GM23338 (cell line): ENCODE results near the gene DDIAS. TPM values are rescaled to one million over a fixed set of nuclear protein-coding genes. Genes with fewer than 3 reads are reported as not detected.

Experiments used
- ATAC-seq: fragments of 200-7000 bp; cut with Tn5 transposase; 3 replicates; pipeline ENCODE4 v1.9.1; 2020
- DNase-seq: peaks from one replicate; pipeline ENCODE4 v3.0.0-alpha.2; 2015; ENCODE audit warnings: low spot score
- H2AFZ ChIP-seq: fragments of 200-600 bp; sonication (generic); 2 replicates; pipeline ENCODE4 v1.8.0; 2016; ENCODE audit warnings: antibody characterized with exemption, mild to moderate bottlenecking, moderate library complexity
- H3F3A ChIP-seq: fragments of 200-600 bp; sonication (generic); replicated peaks from 2 replicates; pipeline ENCODE4 v1.8.0; 2017; ENCODE audit warnings: antibody characterized with exemption, mixed run types, low read depth
- H3K27ac ChIP-seq: fragments of 200-600 bp; sonication (generic); 2 replicates; pipeline ENCODE4 v1.6.1; 2016; ENCODE audit warnings: low read depth
- H3K27me3 ChIP-seq: fragments of 200-600 bp; sonication (generic); 2 replicates; pipeline ENCODE4 v1.8.0; 2016; ENCODE audit warnings: mild to moderate bottlenecking, mixed run types, moderate library complexity; ENCODE audit not compliant: insufficient read depth
- H3K36me3 ChIP-seq: fragments of 200-600 bp; sonication (generic); 2 replicates; pipeline ENCODE4 v1.8.0; 2016; ENCODE audit warnings: mild to moderate bottlenecking; ENCODE audit not compliant: insufficient read depth
- H3K4me1 ChIP-seq: fragments of 200-600 bp; sonication (generic); 2 replicates; pipeline ENCODE4 v1.8.0; 2016; ENCODE audit warnings: mild to moderate bottlenecking, moderate library complexity; ENCODE audit not compliant: insufficient read depth
- H3K4me2 ChIP-seq: fragments of 200-600 bp; sonication (generic); 2 replicates; pipeline ENCODE4 v1.7.1; 2017; ENCODE audit warnings: mixed run types
- H3K4me3 ChIP-seq: fragments of 200-600 bp; sonication (generic); 2 replicates; pipeline ENCODE4 v1.6.1; 2016; ENCODE audit warnings: mixed run types
- H3K79me2 ChIP-seq: fragments of 200-600 bp; sonication (generic); replicated peaks from 2 replicates; pipeline ENCODE4 v1.8.0; 2017; ENCODE audit warnings: mild to moderate bottlenecking; ENCODE audit not compliant: insufficient read depth
- H3K9me2 ChIP-seq: fragments of 200-600 bp; sonication (generic); 2 replicates; pipeline ENCODE4 v1.8.0; 2017; ENCODE audit not compliant: insufficient read depth
- H4K20me1 ChIP-seq: fragments of 200-600 bp; sonication (generic); replicated peaks from 2 replicates; pipeline ENCODE4 v1.8.0; 2017; ENCODE audit warnings: mild to moderate bottlenecking; ENCODE audit not compliant: insufficient read depth
- H3K27ac Mint-ChIP-seq: 2 replicates; pipeline ENCODE4 v1.8.0; 2020; ENCODE audit warnings: inconsistent platforms, mild to moderate bottlenecking, moderate library complexity, mixed read lengths
- H3K27me3 Mint-ChIP-seq: 3 replicates; pipeline ENCODE4 v1.8.0; 2022; ENCODE audit warnings: low read depth, mild to moderate bottlenecking, moderate library complexity, mixed read lengths, inconsistent platforms; ENCODE audit not compliant: insufficient read depth, poor library complexity
- H3K36me3 Mint-ChIP-seq: 3 replicates; pipeline ENCODE4 v1.8.0; 2021; ENCODE audit warnings: low read depth, mild to moderate bottlenecking, inconsistent platforms, moderate library complexity, mixed read lengths
- H3K4me1 Mint-ChIP-seq: 3 replicates; pipeline ENCODE4 v1.8.0; 2020; ENCODE audit warnings: mild to moderate bottlenecking, inconsistent platforms, mixed read lengths
- H3K4me3 Mint-ChIP-seq: 3 replicates; pipeline ENCODE4 v1.8.0; 2021; ENCODE audit warnings: moderate library complexity, mild to moderate bottlenecking, inconsistent platforms, mixed read lengths
- H3K9me3 Mint-ChIP-seq: 3 replicates; pipeline ENCODE4 v1.8.0; 2020; ENCODE audit warnings: moderate library complexity, mild to moderate bottlenecking, inconsistent platforms, mixed read lengths
- CREB1 ChIP-seq: fragments of 250-450 bp; sonication (Bioruptor Pico); IDR thresholded peaks from 2 replicates; pipeline ENCODE4 v1.5.0; 2020; ENCODE audit warnings: low read depth, mild to moderate bottlenecking, moderate library complexity
- CTCF ChIP-seq, 2 experiments: fragments of 200-600 bp in 1 of 2; sonication (generic) in 1 of 2; conservative IDR thresholded peaks; 2 replicates each; pipeline versions ENCODE4 v1.5.1 to v1.6.1; 2016 to 2017; ENCODE audit warnings: antibody characterized with exemption in 2 of 2, low read depth in 2 of 2, mild to moderate bottlenecking in 2 of 2, moderate library complexity in 1 of 2
- ETS1 ChIP-seq: IDR thresholded peaks from 2 replicates; pipeline ENCODE4 v1.6.1; 2016; ENCODE audit warnings: antibody characterized with exemption
- EZH2 ChIP-seq: fragments of 200-600 bp; sonication (generic); IDR thresholded peaks from one replicate; pipeline ENCODE4 v1.8.0; 2017; ENCODE audit warnings: antibody characterized with exemption, mild to moderate bottlenecking, low read depth; ENCODE audit not compliant: unreplicated experiment
- EZH2phosphoT487 ChIP-seq: fragments of 200-600 bp; sonication (generic); IDR thresholded peaks from one replicate; pipeline ENCODE4 v1.8.1; 2018; ENCODE audit warnings: antibody characterized with exemption; ENCODE audit not compliant: unreplicated experiment
- JUNB ChIP-seq: IDR thresholded peaks from one replicate; pipeline ENCODE4 v1.6.1; 2016; ENCODE audit warnings: antibody characterized with exemption; ENCODE audit not compliant: unreplicated experiment
- NANOG ChIP-seq: IDR thresholded peaks from 2 replicates; pipeline ENCODE4 v1.6.1; 2016; ENCODE audit warnings: antibody characterized with exemption, borderline replicate concordance
- POLR2AphosphoS5 ChIP-seq: IDR thresholded peaks from 2 replicates; pipeline ENCODE4 v1.6.1; 2016; ENCODE audit warnings: antibody characterized with exemption, low read depth
- STAT1 ChIP-seq: IDR thresholded peaks from one replicate; pipeline ENCODE4 v1.6.1; 2016; ENCODE audit warnings: antibody characterized with exemption; ENCODE audit not compliant: unreplicated experiment
- ZNF114 ChIP-seq: fragments of 250-450 bp; sonication (Bioruptor Pico); IDR thresholded peaks from 2 replicates; pipeline ENCODE4 v1.5.0; 2020; ENCODE audit warnings: mild to moderate bottlenecking, moderate library complexity
- ZNF331 ChIP-seq: fragments of 250-450 bp; sonication (Bioruptor Pico); IDR thresholded peaks from 2 replicates; pipeline ENCODE4 v1.5.0; 2020; ENCODE audit warnings: low read depth, mild to moderate bottlenecking, moderate library complexity
- ZNF462 ChIP-seq: fragments of 250-450 bp; sonication (Bioruptor Pico); IDR thresholded peaks from 2 replicates; pipeline ENCODE4 v1.5.0; 2020; ENCODE audit warnings: mild to moderate bottlenecking, moderate library complexity
- polyA plus RNA-seq: library from polyadenylated mRNA; unstranded; fragments of >200 nt; fragmentation: Nextera tagmentation; extraction: Ambion mirVana; gene quantifications from 2 replicates; pipeline ENCODE4 v1.2.1, GENCODE V29; 2016
- total RNA-seq: library from RNA; depleted of rRNA; stranded (reverse); fragments of >200 nt; shearing (Covaris generic); gene quantifications from 2 replicates; pipeline ENCODE4 v1.2.3, GENCODE V29; 2014
- TF ChIP-seq, protein P1 (sequence below): IDR thresholded peaks from one replicate; pipeline ENCODE4 v1.6.1; 2018; ENCODE audit warnings: antibody characterized with exemption; ENCODE audit not compliant: unreplicated experiment

The DDIAS gene
- total and polyA plus RNA-seq, 2 experiments from 2014 or later = 19.5 to 53.0 TPM

DNA sequence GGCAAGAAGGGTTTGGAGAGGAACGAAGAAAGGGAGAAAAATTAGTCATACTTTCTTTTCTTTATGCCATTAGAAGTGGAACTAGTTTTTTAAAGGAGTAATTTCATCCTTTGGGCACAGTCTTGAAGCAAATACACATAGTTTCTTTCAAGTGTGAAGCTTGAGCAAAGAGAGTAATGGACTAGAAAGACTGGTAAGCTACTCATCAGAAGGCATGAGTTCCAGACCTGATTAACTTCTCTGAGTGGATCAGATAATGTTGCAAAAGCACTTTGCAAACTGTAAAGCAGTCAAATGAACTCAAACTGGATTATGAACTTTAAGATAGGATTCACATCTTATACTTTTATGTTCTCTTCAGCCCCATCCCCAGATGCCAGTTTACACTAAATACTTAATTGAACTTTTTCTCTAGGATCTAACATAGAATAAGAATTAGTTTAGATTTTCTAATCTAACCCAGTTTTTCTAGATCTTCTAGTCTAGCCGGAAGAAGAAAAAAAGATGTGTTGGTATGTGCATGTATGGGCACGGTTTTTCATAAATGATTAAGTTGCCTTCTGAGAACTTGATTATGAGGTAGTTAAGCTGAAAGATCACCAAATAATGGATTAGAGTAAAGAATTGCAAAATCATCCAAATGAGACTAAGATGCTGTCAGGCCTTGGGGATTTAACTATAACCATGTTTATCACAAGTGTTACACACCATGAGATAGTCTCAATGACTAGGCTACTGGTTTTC, 2.5 kb downstream of the DDIAS start:
- peaks cover 18% of the 10 kb centered on the region for H4K20me1 ChIP-seq
- DNase-seq (no peak), ATAC-seq (no peak)
- no peaks in the 10 kb centered on the region for H3K27me3 Mint-ChIP-seq
- H3K79me2 ChIP-seq = peaks cover 68% of the 10 kb centered on the region
- H3K4me3 ChIP-seq = no peak overlapping the region
- no peak for TF ChIP-seq ETS1
- no peak for TF ChIP-seq EZH2
- no peak for TF ChIP-seq ZNF331 (CRISPR knock-in tag)
- no peak for TF ChIP-seq EZH2phosphoT487
- TF ChIP-seq JUNB = no peak
- TF ChIP-seq ZNF114 (CRISPR knock-in tag) = no peak
- TF ChIP-seq CREB1 (CRISPR knock-in tag) = no peak
- no peak for TF ChIP-seq NANOG
- TF ChIP-seq, protein P1, sequence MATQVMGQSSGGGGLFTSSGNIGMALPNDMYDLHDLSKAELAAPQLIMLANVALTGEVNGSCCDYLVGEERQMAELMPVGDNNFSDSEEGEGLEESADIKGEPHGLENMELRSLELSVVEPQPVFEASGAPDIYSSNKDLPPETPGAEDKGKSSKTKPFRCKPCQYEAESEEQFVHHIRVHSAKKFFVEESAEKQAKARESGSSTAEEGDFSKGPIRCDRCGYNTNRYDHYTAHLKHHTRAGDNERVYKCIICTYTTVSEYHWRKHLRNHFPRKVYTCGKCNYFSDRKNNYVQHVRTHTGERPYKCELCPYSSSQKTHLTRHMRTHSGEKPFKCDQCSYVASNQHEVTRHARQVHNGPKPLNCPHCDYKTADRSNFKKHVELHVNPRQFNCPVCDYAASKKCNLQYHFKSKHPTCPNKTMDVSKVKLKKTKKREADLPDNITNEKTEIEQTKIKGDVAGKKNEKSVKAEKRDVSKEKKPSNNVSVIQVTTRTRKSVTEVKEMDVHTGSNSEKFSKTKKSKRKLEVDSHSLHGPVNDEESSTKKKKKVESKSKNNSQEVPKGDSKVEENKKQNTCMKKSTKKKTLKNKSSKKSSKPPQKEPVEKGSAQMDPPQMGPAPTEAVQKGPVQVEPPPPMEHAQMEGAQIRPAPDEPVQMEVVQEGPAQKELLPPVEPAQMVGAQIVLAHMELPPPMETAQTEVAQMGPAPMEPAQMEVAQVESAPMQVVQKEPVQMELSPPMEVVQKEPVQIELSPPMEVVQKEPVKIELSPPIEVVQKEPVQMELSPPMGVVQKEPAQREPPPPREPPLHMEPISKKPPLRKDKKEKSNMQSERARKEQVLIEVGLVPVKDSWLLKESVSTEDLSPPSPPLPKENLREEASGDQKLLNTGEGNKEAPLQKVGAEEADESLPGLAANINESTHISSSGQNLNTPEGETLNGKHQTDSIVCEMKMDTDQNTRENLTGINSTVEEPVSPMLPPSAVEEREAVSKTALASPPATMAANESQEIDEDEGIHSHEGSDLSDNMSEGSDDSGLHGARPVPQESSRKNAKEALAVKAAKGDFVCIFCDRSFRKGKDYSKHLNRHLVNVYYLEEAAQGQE = no peak
- TF ChIP-seq STAT1 = no peak
- no peak for TF ChIP-seq POLR2AphosphoS5
- no peak for TF ChIP-seq ZNF462 (CRISPR knock-in tag)
- no peak for TF ChIP-seq CTCF (conservative IDR thresholded peaks at IDR 0.05; ENCODE audit: low read depth in 2 of 2)
- H3K36me3 ChIP-seq = no peaks in the 10 kb centered on the region
- H3K4me1 ChIP-seq = peaks cover 39% of the 10 kb centered on the region
- no peaks in the 10 kb centered on the region for H3K27me3 ChIP-seq
- H3K9me2 ChIP-seq = no peaks in the 10 kb centered on the region
- H3K9me3 Mint-ChIP-seq = no peaks in the 10 kb centered on the region
- no peak overlapping the region for H3K4me2 ChIP-seq
- no peak overlapping the region for H2AFZ ChIP-seq
- H3K4me1 Mint-ChIP-seq = peaks cover 40% of the 10 kb centered on the region
- no peak overlapping the region for H3K27ac ChIP-seq
- H3F3A ChIP-seq = no peaks in the 10 kb centered on the region
- H3K36me3 Mint-ChIP-seq = no peaks in the 10 kb centered on the region
- H3K4me3 Mint-ChIP-seq = no peak overlapping the region
- H3K27ac Mint-ChIP-seq = no peak overlapping the region
